Activated naive CD8-positive, alpha-beta T cell (primary cell): Measurements from ENCODE around the gene PDE8B.

Experiments used
- H3K27ac Mint-ChIP-seq: one replicate; pipeline ENCODE4 v1.8.0; 2021; ENCODE audit warnings: mixed read lengths
- H3K27me3 Mint-ChIP-seq: one replicate; pipeline ENCODE4 v1.8.0; 2021; ENCODE audit warnings: mixed read lengths
- H3K36me3 Mint-ChIP-seq: one replicate; pipeline ENCODE4 v1.8.0; 2021; ENCODE audit warnings: mixed read lengths
- H3K4me1 Mint-ChIP-seq: one replicate; pipeline ENCODE4 v1.8.0; 2021; ENCODE audit warnings: low read depth, mixed read lengths
- H3K4me3 Mint-ChIP-seq: one replicate; pipeline ENCODE4 v1.8.0; 2021; ENCODE audit warnings: mild to moderate bottlenecking, mixed read lengths
- H3K9me3 Mint-ChIP-seq: one replicate; pipeline ENCODE4 v1.8.0; 2021; ENCODE audit warnings: low read depth, mixed read lengths

The PDE8B gene

GRCh38 chr5:77210091-77210963, at the start of gene PDE8B:
Gene PDE8B, plus strand, starts transcription at chr5:77210680. Its CDS starts 246 bp downstream, at chr5:77210926.
- H3K27ac Mint-ChIP-seq: no peak within 1 kb of the TSS
- peaks cover 11% of the 10 kb centered on the region for H3K4me1 Mint-ChIP-seq
- peaks cover 2% of the 10 kb centered on the region for H3K36me3 Mint-ChIP-seq
- peaks cover 37% of the 10 kb centered on the region for H3K27me3 Mint-ChIP-seq
- H3K9me3 Mint-ChIP-seq: no peaks in the 10 kb centered on the region
- H3K4me3 Mint-ChIP-seq: peak within 1 kb of the TSS; percentile 83

- no peaks in the 10 kb centered on the region for H3K4me1 Mint-ChIP-seq
- no peak overlapping the region for H3K4me3 Mint-ChIP-seq
- no peak overlapping the region for H3K27ac Mint-ChIP-seq
- H3K27me3 Mint-ChIP-seq: peaks cover 1% of the 10 kb centered on the region
- no peaks in the 10 kb centered on the region for H3K9me3 Mint-ChIP-seq
- no peaks in the 10 kb centered on the region for H3K36me3 Mint-ChIP-seq
Measured at GRCh38 chr5:77163453-77163852, 47.0 kb upstream of the PDE8B start.

- Mint-ChIP-seq H3K27me3 (peaks cover 6% of the 10 kb centered on the region), H3K27ac (no peak overlapping the region), H3K9me3 (no peaks in the 10 kb centered on the region), H3K36me3 (no peaks in the 10 kb centered on the region), H3K4me3 (no peak overlapping the region), H3K4me1 (no peaks in the 10 kb centered on the region)
Measured at GRCh38 chr5:77167063-77167462, 43.4 kb upstream of the PDE8B start.

- H3K4me3 Mint-ChIP-seq: no peak overlapping the region
- H3K9me3 Mint-ChIP-seq: no peaks in the 10 kb centered on the region
- peaks cover 6% of the 10 kb centered on the region for H3K27me3 Mint-ChIP-seq
- H3K36me3 Mint-ChIP-seq: no peaks in the 10 kb centered on the region
- no peaks in the 10 kb centered on the region for H3K4me1 Mint-ChIP-seq
- H3K27ac Mint-ChIP-seq: no peak overlapping the region
Measured at GRCh38 chr5:77167695-77168121, 42.8 kb upstream of the PDE8B start.

GRCh38 chr5:77168161-77168878, 42.2 kb upstream of the PDE8B start:
- H3K4me3 Mint-ChIP-seq: no peak overlapping the region
- no peaks in the 10 kb centered on the region for H3K36me3 Mint-ChIP-seq
- H3K9me3 Mint-ChIP-seq: no peaks in the 10 kb centered on the region
- peaks cover 6% of the 10 kb centered on the region for H3K27me3 Mint-ChIP-seq
- H3K4me1 Mint-ChIP-seq: no peaks in the 10 kb centered on the region
- H3K27ac Mint-ChIP-seq: no peak overlapping the region

- H3K36me3 Mint-ChIP-seq: no peaks in the 10 kb centered on the region
- no peaks in the 10 kb centered on the region for H3K9me3 Mint-ChIP-seq
- H3K4me1 Mint-ChIP-seq: no peaks in the 10 kb centered on the region
- peaks cover 5% of the 10 kb centered on the region for H3K27me3 Mint-ChIP-seq
- H3K4me3 Mint-ChIP-seq: no peak overlapping the region
- H3K27ac Mint-ChIP-seq: no peak overlapping the region
Measured at GRCh38 chr5:77168879-77169244, 41.6 kb upstream of the PDE8B start.

GRCh38 chr5:77170196-77170890, 40.1 kb upstream of the PDE8B start:
- peaks cover 5% of the 10 kb centered on the region for H3K27me3 Mint-ChIP-seq
- no peaks in the 10 kb centered on the region for H3K9me3 Mint-ChIP-seq
- no peaks in the 10 kb centered on the region for H3K36me3 Mint-ChIP-seq
- no peak overlapping the region for H3K4me3 Mint-ChIP-seq
- no peak overlapping the region for H3K27ac Mint-ChIP-seq
- H3K4me1 Mint-ChIP-seq: no peaks in the 10 kb centered on the region

- no peak overlapping the region for H3K4me3 Mint-ChIP-seq
- no peaks in the 10 kb centered on the region for H3K4me1 Mint-ChIP-seq
- H3K36me3 Mint-ChIP-seq: no peaks in the 10 kb centered on the region
Measured at GRCh38 chr5:77171141-77171910, 39.2 kb upstream of the PDE8B start.

GRCh38 chr5:77172713-77173328, 37.7 kb upstream of the PDE8B start:
- no peaks in the 10 kb centered on the region for H3K4me1 Mint-ChIP-seq
- H3K36me3 Mint-ChIP-seq: no peaks in the 10 kb centered on the region
- H3K27me3 Mint-ChIP-seq: peaks cover 9% of the 10 kb centered on the region
- H3K27ac Mint-ChIP-seq: no peak overlapping the region
- no peak overlapping the region for H3K4me3 Mint-ChIP-seq
- H3K9me3 Mint-ChIP-seq: no peaks in the 10 kb centered on the region

More at GRCh38 chr5:77171141-77171910, 39.2 kb upstream of the PDE8B start:
- H3K9me3 Mint-ChIP-seq: no peaks in the 10 kb centered on the region
- no peak overlapping the region for H3K27ac Mint-ChIP-seq
- H3K27me3 Mint-ChIP-seq: peaks cover 5% of the 10 kb centered on the region

- H3K4me1 Mint-ChIP-seq: no peaks in the 10 kb centered on the region
- no peak overlapping the region for H3K27ac Mint-ChIP-seq
- H3K27me3 Mint-ChIP-seq: peaks cover 7% of the 10 kb centered on the region
- H3K36me3 Mint-ChIP-seq: no peaks in the 10 kb centered on the region
- no peaks in the 10 kb centered on the region for H3K9me3 Mint-ChIP-seq
- H3K4me3 Mint-ChIP-seq: no peak overlapping the region
Measured at GRCh38 chr5:77174526-77174925, 36.0 kb upstream of the PDE8B start.

GRCh38 chr5:77175231-77175630, 35.2 kb upstream of the PDE8B start:
- Mint-ChIP-seq H3K4me1 (no peaks in the 10 kb centered on the region), H3K9me3 (no peaks in the 10 kb centered on the region), H3K4me3 (no peak overlapping the region), H3K27ac (no peak overlapping the region), H3K27me3 (peaks cover 8% of the 10 kb centered on the region), H3K36me3 (no peaks in the 10 kb centered on the region)

GRCh38 chr5:77176429-77176828, 34.1 kb upstream of the PDE8B start:
- peaks cover 4% of the 10 kb centered on the region for H3K4me1 Mint-ChIP-seq
- H3K36me3 Mint-ChIP-seq: no peaks in the 10 kb centered on the region
- H3K4me3 Mint-ChIP-seq: no peak overlapping the region
- H3K9me3 Mint-ChIP-seq: no peaks in the 10 kb centered on the region
- peaks cover 10% of the 10 kb centered on the region for H3K27me3 Mint-ChIP-seq
- H3K27ac Mint-ChIP-seq: no peak overlapping the region

- Mint-ChIP-seq H3K27ac (no peak overlapping the region), H3K4me1 (peaks cover 4% of the 10 kb centered on the region), H3K4me3 (no peak overlapping the region), H3K9me3 (no peaks in the 10 kb centered on the region), H3K36me3 (no peaks in the 10 kb centered on the region), H3K27me3 (peaks cover 19% of the 10 kb centered on the region)
Measured at GRCh38 chr5:77177576-77177975, 32.9 kb upstream of the PDE8B start.
